ENCODE results near the gene SNAP47. TPM values are rescaled to one million over a fixed set of nuclear protein-coding genes. Genes with fewer than 3 reads are reported as not detected.

SNAP47 gene
- total RNA-seq, 1 donor from 2014 or later = 29.6 TPM

DNA sequence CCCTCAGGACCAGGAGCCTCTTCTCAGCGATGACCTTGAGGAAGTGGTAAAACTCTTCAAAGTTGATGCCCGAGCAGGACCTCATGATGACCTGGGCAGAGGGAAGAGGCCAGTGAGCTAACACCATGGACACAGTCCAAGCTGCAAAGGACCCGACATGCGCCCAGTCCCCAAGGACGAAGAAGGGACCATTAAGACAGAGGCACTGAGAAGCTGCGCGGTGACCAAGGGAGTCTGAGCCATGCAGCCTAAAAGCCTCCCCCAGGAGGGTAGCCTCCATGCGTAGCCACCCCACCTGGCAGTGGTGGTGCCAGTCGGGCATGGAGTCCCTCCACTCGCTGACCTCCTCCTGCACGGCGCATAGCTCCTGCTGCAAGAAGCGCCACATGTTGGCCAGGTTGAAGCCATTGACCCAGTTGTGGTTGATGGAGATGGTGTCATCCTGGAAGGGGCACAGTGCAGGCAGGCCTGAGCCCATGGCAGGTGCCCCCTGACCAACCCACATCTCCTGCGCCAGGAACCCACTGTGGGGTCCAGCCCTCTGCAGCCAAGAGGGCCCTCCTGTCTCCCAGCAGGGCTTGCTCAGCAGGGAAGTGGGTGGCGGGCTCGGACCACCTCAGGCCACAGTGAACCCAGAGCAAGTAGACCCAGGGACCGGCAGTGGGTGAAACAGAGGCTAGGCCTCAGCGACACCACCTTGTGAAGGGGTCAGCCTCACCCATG lies 2.5 kb upstream of the SNAP47 start:
- Mint-ChIP-seq H3K4me1 (ENCODE audit: unreplicated experiment) (peaks cover 37% of the 10 kb centered on the region), H3K27me3 (ENCODE audit: unreplicated experiment) (peaks cover 3% of the 10 kb centered on the region), H3K36me3 (ENCODE audit: unreplicated experiment) (peaks cover 3% of the 10 kb centered on the region), H3K4me3 (ENCODE audit: unreplicated experiment) (peak overlapping the region; percentile 84), H3K27ac (ENCODE audit: unreplicated experiment) (no peak overlapping the region), H3K9me3 (ENCODE audit: unreplicated experiment) (no peaks in the 10 kb centered on the region)
- TF ChIP-seq, protein P1, sequence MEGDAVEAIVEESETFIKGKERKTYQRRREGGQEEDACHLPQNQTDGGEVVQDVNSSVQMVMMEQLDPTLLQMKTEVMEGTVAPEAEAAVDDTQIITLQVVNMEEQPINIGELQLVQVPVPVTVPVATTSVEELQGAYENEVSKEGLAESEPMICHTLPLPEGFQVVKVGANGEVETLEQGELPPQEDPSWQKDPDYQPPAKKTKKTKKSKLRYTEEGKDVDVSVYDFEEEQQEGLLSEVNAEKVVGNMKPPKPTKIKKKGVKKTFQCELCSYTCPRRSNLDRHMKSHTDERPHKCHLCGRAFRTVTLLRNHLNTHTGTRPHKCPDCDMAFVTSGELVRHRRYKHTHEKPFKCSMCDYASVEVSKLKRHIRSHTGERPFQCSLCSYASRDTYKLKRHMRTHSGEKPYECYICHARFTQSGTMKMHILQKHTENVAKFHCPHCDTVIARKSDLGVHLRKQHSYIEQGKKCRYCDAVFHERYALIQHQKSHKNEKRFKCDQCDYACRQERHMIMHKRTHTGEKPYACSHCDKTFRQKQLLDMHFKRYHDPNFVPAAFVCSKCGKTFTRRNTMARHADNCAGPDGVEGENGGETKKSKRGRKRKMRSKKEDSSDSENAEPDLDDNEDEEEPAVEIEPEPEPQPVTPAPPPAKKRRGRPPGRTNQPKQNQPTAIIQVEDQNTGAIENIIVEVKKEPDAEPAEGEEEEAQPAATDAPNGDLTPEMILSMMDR (IDR thresholded peaks at IDR 0.05) = no peak
- DNase-seq (ENCODE audit: extremely low spot score, unreplicated experiment) = no peak

- H3K9me3 Mint-ChIP-seq (ENCODE audit: unreplicated experiment) = no peaks in the 10 kb centered on the region
- H3K27ac Mint-ChIP-seq (ENCODE audit: unreplicated experiment) = no peak overlapping the region
- H3K4me1 Mint-ChIP-seq (ENCODE audit: unreplicated experiment) = peaks cover 35% of the 10 kb centered on the region
- H3K27me3 Mint-ChIP-seq (ENCODE audit: unreplicated experiment) = no peaks in the 10 kb centered on the region
- no peak for DNase-seq (ENCODE audit: extremely low spot score, unreplicated experiment)
- TF ChIP-seq, protein P1 (IDR thresholded peaks at IDR 0.05) = no peak
- H3K36me3 Mint-ChIP-seq (ENCODE audit: unreplicated experiment) = peaks cover 4% of the 10 kb centered on the region
- H3K4me3 Mint-ChIP-seq (ENCODE audit: unreplicated experiment) = peak overlapping the region; percentile 84
These were observed 1.9 kb upstream of the SNAP47 start for GRCh38 chr1:227733309-227733705.

DNA sequence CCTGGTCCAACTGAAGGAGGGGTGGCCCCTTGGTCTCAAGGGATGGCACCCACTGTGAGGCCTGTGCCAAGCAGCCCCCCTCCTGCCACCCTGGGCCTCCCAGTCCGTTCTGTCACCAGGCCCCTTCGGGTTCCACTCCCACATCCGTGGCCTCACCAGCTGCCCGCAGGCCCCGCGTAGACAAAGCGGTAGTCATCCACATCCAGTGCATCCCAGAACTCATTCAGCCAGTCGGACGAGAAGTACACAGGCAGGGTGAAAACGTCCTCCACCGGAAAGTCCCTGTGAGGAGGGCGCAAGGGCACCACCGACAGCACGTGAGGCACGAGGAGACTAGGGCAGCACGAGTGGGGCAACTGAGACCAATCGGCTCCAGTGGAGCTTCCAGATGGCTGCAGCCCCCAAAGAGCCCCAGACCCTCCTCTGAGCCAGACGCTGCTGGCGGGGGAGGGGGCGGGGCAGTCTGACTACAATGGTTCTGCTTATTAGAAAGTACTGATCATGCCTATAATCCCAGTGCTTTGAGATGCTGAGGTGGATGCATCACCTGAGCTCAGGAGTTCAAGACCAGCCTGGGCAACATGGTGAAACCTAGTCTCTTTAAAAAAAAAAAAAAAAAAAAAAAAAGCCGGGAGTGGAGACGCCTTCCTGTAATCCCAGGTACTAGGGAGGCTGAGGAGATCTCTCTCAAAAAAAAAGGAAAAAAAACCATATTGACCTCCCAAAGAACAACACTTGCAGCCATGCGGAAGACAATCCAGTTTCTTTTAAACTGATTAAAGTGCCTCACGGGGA lies 1.3 kb upstream of the SNAP47 start:
- Mint-ChIP-seq H3K9me3 (ENCODE audit: unreplicated experiment) (no peaks in the 10 kb centered on the region), H3K27ac (ENCODE audit: unreplicated experiment) (peak overlapping the region; percentile 3), H3K4me1 (ENCODE audit: unreplicated experiment) (peaks cover 30% of the 10 kb centered on the region), H3K27me3 (ENCODE audit: unreplicated experiment) (no peaks in the 10 kb centered on the region), H3K36me3 (ENCODE audit: unreplicated experiment) (peaks cover 7% of the 10 kb centered on the region), H3K4me3 (ENCODE audit: unreplicated experiment) (peak overlapping the region; percentile 84)
- no peak for DNase-seq (ENCODE audit: extremely low spot score, unreplicated experiment)
- TF ChIP-seq, protein P1 (IDR thresholded peaks at IDR 0.05) = no peak

DNA sequence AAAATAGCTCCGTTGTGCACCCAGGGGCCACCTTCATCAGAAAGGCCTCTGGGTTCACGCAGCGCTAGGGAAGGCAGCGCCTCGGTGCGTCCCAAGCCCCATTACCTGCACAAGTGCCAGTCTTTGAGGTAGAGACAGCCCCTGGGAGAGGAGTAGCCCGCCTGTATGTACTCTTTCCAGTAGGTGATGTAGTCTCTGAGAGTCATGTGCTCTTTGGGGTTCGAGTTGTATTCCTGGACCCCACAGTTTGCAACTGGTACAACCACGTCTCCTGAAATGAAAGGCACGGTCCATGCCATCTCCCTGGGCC lies 734 bp upstream of the SNAP47 start:
- DNase-seq (ENCODE audit: extremely low spot score, unreplicated experiment) = no peak
- TF ChIP-seq, protein P1 (IDR thresholded peaks at IDR 0.05) = no peak
- Mint-ChIP-seq H3K9me3 (ENCODE audit: unreplicated experiment) (no peaks in the 10 kb centered on the region), H3K36me3 (ENCODE audit: unreplicated experiment) (peaks cover 8% of the 10 kb centered on the region), H3K27ac (ENCODE audit: unreplicated experiment) (peak overlapping the region; percentile 47), H3K4me3 (ENCODE audit: unreplicated experiment) (peak overlapping the region; percentile 84), H3K27me3 (ENCODE audit: unreplicated experiment) (no peaks in the 10 kb centered on the region), H3K4me1 (ENCODE audit: unreplicated experiment) (peaks cover 25% of the 10 kb centered on the region)
